Neural progenitor cell (in vitro differentiated cells): Measurements from ENCODE around the gene ZBED4. TPM values are rescaled to one million over a fixed set of nuclear protein-coding genes. Genes with fewer than 3 reads are reported as not detected.

Source experiments
- DNase-seq: peaks from one replicate; pipeline ENCODE4 v3.0.0-alpha.2; 2016; ENCODE audit warnings: low spot score
- H2AFZ ChIP-seq: fragments of 200-600 bp; sonication (generic); replicated peaks from 2 replicates; pipeline ENCODE4 v1.6.1; 2016; ENCODE audit warnings: antibody characterized with exemption
- H3F3A ChIP-seq: fragments of 200-600 bp; sonication (generic); 2 replicates; pipeline ENCODE4 v1.6.1; 2016; ENCODE audit warnings: antibody characterized with exemption, low read depth
- H3K27ac ChIP-seq: fragments of 200-600 bp; sonication (generic); 2 replicates; pipeline ENCODE4 v1.5.1; 2016; ENCODE audit warnings: mild to moderate bottlenecking
- H3K27me3 ChIP-seq: fragments of 200-600 bp; sonication (generic); 2 replicates; pipeline ENCODE4 v1.6.1; 2016; ENCODE audit warnings: mild to moderate bottlenecking, moderate library complexity
- H3K36me3 ChIP-seq: fragments of 200-600 bp; sonication (generic); 2 replicates; pipeline ENCODE4 v1.5.1; 2016
- H3K4me1 ChIP-seq: fragments of 200-600 bp; sonication (generic); 2 replicates; pipeline ENCODE4 v1.6.1; 2016; ENCODE audit warnings: mixed run types
- H3K4me2 ChIP-seq: fragments of 200-600 bp; sonication (generic); 2 replicates; pipeline ENCODE4 v1.6.1; 2016
- H3K4me3 ChIP-seq: fragments of 200-600 bp; sonication (generic); 2 replicates; pipeline ENCODE4 v1.5.1; 2016
- H3K79me2 ChIP-seq: fragments of 200-600 bp; sonication (generic); 2 replicates; pipeline ENCODE4 v1.6.1; 2016; ENCODE audit warnings: low read depth
- H3K9ac ChIP-seq: fragments of 200-600 bp; sonication (generic); 2 replicates; pipeline ENCODE4 v1.6.1; 2016
- H3K9me3 ChIP-seq: fragments of 200-600 bp; sonication (generic); 2 replicates; pipeline ENCODE4 v1.5.1; 2016; ENCODE audit warnings: low read depth
- H4K20me1 ChIP-seq: fragments of 200-600 bp; sonication (generic); 2 replicates; pipeline ENCODE4 v1.6.1; 2016; ENCODE audit warnings: low read depth
- H3K27ac Mint-ChIP-seq: 3 replicates; pipeline ENCODE4 v1.8.0; 2021; ENCODE audit warnings: mixed read lengths
- H3K27me3 Mint-ChIP-seq: 2 replicates; pipeline ENCODE4 v1.8.0; 2022; ENCODE audit warnings: low read depth, mild to moderate bottlenecking, inconsistent platforms, moderate library complexity, mixed read lengths; ENCODE audit not compliant: insufficient read depth
- H3K36me3 Mint-ChIP-seq: 3 replicates; pipeline ENCODE4 v1.8.0; 2021; ENCODE audit warnings: mixed read lengths
- H3K4me1 Mint-ChIP-seq: 3 replicates; pipeline ENCODE4 v1.8.0; 2021; ENCODE audit warnings: mixed read lengths
- H3K4me3 Mint-ChIP-seq: 3 replicates; pipeline ENCODE4 v1.8.0; 2021; ENCODE audit warnings: mild to moderate bottlenecking, moderate library complexity, mixed read lengths
- H3K9me3 Mint-ChIP-seq: 3 replicates; pipeline ENCODE4 v1.8.0; 2020; ENCODE audit warnings: mixed read lengths
- CTCF ChIP-seq: fragments of 200-600 bp; sonication (generic); IDR thresholded peaks from 2 replicates; pipeline ENCODE4 v1.5.1; 2017; ENCODE audit warnings: antibody characterized with exemption, mild to moderate bottlenecking
- EZH2 ChIP-seq: fragments of 200-600 bp; sonication (generic); IDR thresholded peaks from 2 replicates; pipeline ENCODE4 v1.6.1; 2017; ENCODE audit warnings: antibody characterized with exemption, mild to moderate bottlenecking, moderate library complexity
- EZH2phosphoT487 ChIP-seq: fragments of 200-600 bp; sonication (generic); IDR thresholded peaks from 2 replicates; pipeline ENCODE4 v1.6.1; 2017; ENCODE audit warnings: antibody characterized with exemption
- total RNA-seq: library from RNA; depleted of rRNA; stranded (reverse); fragments of >200 nt; gene quantifications from 2 replicates; pipeline ENCODE4 v1.2.3, GENCODE V29; 2015; ENCODE audit warnings: low replicate concordance

ZBED4 gene
- total RNA-seq, 1 donor from 2014 or later = 23.1 TPM

DNA sequence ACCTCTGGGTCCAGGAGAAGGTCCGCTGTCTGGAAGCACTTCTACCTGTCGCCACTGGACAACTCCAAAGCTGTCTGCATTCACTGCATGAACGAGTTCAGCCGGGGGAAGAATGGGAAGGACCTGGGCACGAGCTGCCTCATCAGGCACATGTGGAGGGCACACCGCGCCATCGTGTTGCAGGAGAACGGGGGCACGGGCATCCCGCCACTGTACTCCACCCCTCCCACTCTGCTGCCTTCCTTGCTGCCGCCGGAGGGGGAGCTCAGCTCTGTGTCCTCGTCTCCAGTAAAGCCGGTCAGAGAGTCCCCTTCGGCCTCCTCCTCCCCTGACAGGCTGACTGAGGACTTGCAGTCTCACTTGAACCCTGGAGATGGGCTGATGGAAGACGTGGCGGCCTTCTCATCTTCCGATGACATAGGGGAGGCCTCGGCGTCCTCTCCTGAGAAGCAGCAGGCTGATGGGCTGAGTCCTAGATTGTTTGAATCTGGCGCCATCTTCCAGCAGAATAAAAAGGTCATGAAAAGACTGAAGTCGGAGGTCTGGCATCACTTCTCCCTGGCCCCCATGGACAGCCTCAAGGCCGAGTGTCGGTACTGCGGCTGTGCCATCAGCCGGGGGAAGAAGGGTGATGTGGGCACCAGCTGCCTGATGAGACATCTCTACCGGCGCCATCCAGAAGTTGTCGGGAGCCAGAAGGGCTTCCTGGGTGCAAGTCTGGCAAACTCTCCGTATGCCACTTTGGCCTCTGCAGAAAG, 31.0 kb downstream of the ZBED4 start:
- no peaks in the 10 kb centered on the region for H3F3A ChIP-seq

GRCh38 chr22:49885281-49885680, 31.6 kb downstream of the ZBED4 start:
- no peaks in the 10 kb centered on the region for H3K27me3 ChIP-seq
- no peak for DNase-seq
- Mint-ChIP-seq H3K36me3 (peaks cover 93% of the 10 kb centered on the region), H3K27ac (no peak overlapping the region), H3K9me3 (peaks cover 88% of the 10 kb centered on the region), H3K4me3 (no peak overlapping the region), H3K27me3 (peaks cover 15% of the 10 kb centered on the region), H3K4me1 (peaks cover 3% of the 10 kb centered on the region)
- H3K36me3 ChIP-seq = peaks cover 11% of the 10 kb centered on the region
- no peak overlapping the region for H2AFZ ChIP-seq
- no peaks in the 10 kb centered on the region for H3K4me1 ChIP-seq
- no peak overlapping the region for H3K27ac ChIP-seq
- H3K9ac ChIP-seq = no peak overlapping the region
- peaks cover 8% of the 10 kb centered on the region for H4K20me1 ChIP-seq
- TF ChIP-seq EZH2phosphoT487 (no peak), CTCF (no peak), EZH2 (no peak)
- peaks cover 85% of the 10 kb centered on the region for H3K79me2 ChIP-seq
- no peak overlapping the region for H3K4me3 ChIP-seq
- H3F3A ChIP-seq = no peaks in the 10 kb centered on the region
- no peak overlapping the region for H3K4me2 ChIP-seq
- peaks cover 1% of the 10 kb centered on the region for H3K9me3 ChIP-seq

More for the DNA sequence above, 31.0 kb downstream of the ZBED4 start:
- Mint-ChIP-seq H3K9me3 (peaks cover 88% of the 10 kb centered on the region), H3K27me3 (peaks cover 15% of the 10 kb centered on the region), H3K27ac (no peak overlapping the region), H3K36me3 (peaks cover 91% of the 10 kb centered on the region), H3K4me3 (no peak overlapping the region), H3K4me1 (peaks cover 3% of the 10 kb centered on the region)
- Histone ChIP-seq H3K27ac (no peak overlapping the region), H3K36me3 (peaks cover 11% of the 10 kb centered on the region), H3K4me2 (no peak overlapping the region), H3K4me3 (no peak overlapping the region), H3K9ac (no peak overlapping the region), H3K27me3 (no peaks in the 10 kb centered on the region), H2AFZ (no peak overlapping the region), H3K79me2 (peaks cover 89% of the 10 kb centered on the region), H4K20me1 (peaks cover 8% of the 10 kb centered on the region), H3K4me1 (no peaks in the 10 kb centered on the region), H3K9me3 (no peaks in the 10 kb centered on the region)
- no peak for TF ChIP-seq CTCF
- TF ChIP-seq EZH2phosphoT487 = no peak
- no peak for TF ChIP-seq EZH2
- no peak for DNase-seq

- Histone ChIP-seq H4K20me1 (peaks cover 8% of the 10 kb centered on the region), H3K9me3 (peaks cover 4% of the 10 kb centered on the region), H3K4me2 (no peak overlapping the region), H3F3A (no peaks in the 10 kb centered on the region), H3K9ac (no peak overlapping the region), H3K27ac (no peak overlapping the region), H3K36me3 (peaks cover 12% of the 10 kb centered on the region), H3K27me3 (no peaks in the 10 kb centered on the region), H2AFZ (no peak overlapping the region), H3K79me2 (peaks cover 79% of the 10 kb centered on the region), H3K4me3 (no peak overlapping the region), H3K4me1 (no peaks in the 10 kb centered on the region)
- Mint-ChIP-seq H3K4me1 (peaks cover 3% of the 10 kb centered on the region), H3K36me3 (peaks cover 95% of the 10 kb centered on the region), H3K27ac (no peak overlapping the region), H3K27me3 (peaks cover 13% of the 10 kb centered on the region), H3K4me3 (no peak overlapping the region), H3K9me3 (peaks cover 89% of the 10 kb centered on the region)
- TF ChIP-seq EZH2phosphoT487 (no peak), EZH2 (no peak), CTCF (no peak)
- DNase-seq = no peak
Measured at GRCh38 chr22:49885881-49886280, 32.2 kb downstream of the ZBED4 start.
